ENCODE measurements around the gene PEX19.

Gene PEX19

GRCh38 chr1:160237558-160237957, 47.4 kb downstream of the PEX19 start:
- DNase-seq = no peak

GRCh38 chr1:160236806-160237205, 48.1 kb downstream of the PEX19 start:
- no peak for DNase-seq

- DNase-seq = no peak
Measured at GRCh38 chr1:160232911-160233310, 52.0 kb downstream of the PEX19 start.

GRCh38 chr1:160228431-160228830, 56.5 kb downstream of the PEX19 start:
- DNase-seq = no peak

- DNase-seq = no peak
Measured at GRCh38 chr1:160227561-160227960, 57.4 kb downstream of the PEX19 start.

GRCh38 chr1:160227034-160227433, 57.9 kb downstream of the PEX19 start:
- DNase-seq = no peak
